ENCODE results near the gene SLC5A2.
A peak's percentile ranks its signal among the peaks of the same experiment; 100 is the strongest.
"Not testable (repeated sequence)": the region's sequence is repeated elsewhere in the genome, so short reads cannot be mapped to it uniquely, and the experiment has no call there.

SLC5A2 gene

DNA sequence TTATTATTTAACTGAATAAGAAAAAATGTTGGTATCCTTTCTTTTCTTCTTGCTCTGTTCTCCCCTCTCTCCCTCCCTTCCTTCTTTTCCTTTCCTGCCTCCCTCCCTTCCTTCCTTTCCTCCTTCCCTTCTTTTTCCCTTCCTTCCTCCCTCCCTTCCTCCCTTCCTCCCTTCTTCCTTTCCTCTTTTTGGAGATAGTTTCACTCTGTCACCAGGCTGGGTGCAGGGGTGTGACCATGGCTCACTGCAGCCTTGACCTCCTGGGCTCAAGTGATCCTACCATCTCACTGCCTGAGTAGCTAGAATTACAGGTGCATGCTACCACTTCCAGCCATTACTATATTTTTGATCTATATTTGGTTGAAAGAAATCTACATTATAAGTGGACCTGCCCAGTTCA, 31.0 kb downstream of the SLC5A2 start:
- no peak overlapping the region for H3K4me3 ChIP-seq (ENCODE audit: low read depth, low read length)
- DNase-seq (ENCODE audit: low read depth), result no peak

DNA sequence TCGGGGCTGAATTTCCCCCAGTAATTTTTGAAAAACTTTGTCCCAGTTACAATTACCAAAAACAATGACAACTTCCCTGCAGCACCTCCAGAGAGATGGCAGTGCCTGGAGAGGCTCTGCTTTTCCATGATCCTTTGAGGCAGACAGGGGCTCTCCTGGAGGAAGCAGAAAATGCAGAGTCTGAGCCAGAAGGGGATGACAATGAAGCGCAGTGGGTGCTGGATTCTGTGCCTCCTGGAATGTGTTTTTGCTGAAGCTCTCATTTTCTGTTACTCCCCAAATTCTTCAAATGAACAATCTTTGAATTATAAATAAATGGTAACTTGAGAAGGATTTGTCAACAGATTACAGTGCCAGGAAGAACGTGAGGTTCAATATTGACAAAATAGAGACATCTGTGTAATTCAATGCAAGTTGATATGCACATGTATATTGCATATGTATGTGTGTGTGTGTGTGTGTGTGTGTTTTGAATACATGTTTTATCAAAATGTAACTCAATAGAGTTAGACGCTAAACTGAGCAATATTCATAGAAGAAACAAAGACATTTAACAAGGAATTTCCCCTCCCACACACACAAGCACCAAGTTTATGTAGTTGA, 35.0 kb downstream of the SLC5A2 start:
- no peak overlapping the region for H3K4me3 ChIP-seq (ENCODE audit: low read depth, low read length)
- DNase-seq (ENCODE audit: low read depth), result no peak

DNA sequence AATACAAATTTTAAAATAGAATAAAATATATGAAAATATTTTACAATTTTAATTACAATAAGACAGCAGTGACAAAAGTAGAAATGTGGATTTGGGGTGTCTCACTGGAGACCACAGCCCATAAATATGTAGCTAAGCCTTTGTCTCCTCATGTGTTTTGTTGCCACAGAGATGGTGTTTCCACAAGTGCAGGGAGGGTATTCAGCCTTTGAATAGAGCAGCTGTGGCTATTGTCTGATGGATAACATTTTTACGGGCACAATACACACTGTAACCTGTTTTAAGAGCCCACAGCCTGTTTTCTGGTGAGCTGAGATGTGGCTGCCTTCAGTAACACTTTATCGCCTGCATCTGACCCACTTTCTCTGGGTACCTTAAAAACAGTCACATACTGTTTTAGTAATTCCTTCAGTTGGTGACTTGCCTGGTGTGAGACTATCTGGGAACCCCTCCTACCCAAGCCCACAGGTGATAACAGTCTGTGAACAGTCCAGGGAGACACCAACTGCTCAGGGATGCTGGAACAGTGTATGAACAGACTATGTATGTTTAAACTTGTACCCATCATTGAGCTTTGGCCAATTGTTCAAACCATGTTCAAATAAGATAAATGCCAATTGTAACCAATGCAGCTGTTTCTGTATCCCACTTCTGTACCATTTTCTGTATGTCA, 37.0 kb downstream of the SLC5A2 start:
- no peak for DNase-seq (ENCODE audit: low read depth)
- no peak overlapping the region for H3K4me3 ChIP-seq (ENCODE audit: low read depth, low read length)

DNA sequence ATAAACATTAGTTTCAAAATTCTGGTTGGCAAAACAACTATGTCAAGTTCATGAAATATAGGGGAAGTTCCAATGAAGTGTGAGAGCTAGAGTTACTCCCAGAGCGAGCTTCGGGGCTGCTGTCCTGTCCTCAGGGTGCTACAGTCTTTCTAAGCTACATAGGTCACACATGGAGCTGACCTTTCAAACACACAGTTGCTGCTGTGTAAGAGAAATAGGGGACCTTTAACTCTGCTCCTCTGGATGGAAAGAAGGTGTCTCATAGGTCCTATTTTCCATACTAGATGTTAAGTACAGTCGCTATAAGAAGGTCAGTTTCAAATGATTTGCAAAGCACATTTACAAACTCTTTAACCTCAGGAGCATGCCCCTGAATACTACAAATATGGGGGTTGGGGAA, 38.4 kb downstream of the SLC5A2 start:
- no peak for DNase-seq (ENCODE audit: low read depth)

DNA sequence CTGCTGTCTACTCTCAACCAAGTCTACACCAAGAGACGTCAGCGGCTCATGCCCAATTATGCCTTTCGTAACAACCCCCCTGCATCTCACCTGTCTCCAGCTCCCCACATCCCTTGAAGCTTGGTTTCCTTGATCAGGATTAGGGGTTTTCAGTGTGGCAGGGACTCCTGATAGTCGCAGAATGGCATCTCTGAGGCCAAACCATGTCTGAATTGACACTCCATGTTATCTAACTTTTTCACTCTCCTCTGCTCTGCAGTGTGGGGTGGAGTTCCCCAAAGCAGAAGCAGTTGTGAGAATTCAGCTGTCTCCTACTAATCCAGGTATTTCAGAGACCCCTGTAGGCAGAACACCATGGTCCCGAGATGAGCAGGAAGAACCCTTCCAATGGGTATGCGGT, 39.1 kb downstream of the SLC5A2 start:
- H3K4me3 ChIP-seq (ENCODE audit: low read depth, low read length), result no peak overlapping the region
- no peak for DNase-seq (ENCODE audit: low read depth)

More for the DNA sequence above, 38.4 kb downstream of the SLC5A2 start:
- H3K4me3 ChIP-seq (ENCODE audit: low read depth, low read length), result no peak overlapping the region

DNA sequence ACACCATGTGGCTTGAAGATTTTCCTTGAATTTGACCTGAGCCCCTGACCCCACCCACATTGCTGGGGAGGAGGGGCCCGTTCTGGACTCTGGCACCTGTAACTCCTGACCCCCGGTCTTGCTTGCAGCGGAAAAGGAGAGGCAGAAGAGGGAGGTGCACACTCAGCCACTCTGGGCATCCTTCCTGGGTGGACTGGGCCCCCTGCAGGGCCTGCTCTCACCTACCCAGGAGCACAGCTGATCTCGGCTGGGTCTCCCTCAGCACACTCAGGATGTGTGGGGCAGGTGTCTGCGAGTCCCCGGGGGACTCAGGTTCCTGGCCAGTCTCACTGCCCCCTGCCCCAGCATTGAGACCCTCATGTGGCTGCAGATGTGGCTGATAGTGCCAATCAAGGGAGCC, 40.8 kb downstream of the SLC5A2 start:
- DNase-seq (ENCODE audit: low read depth); H3K4me3 ChIP-seq (ENCODE audit: low read depth, low read length): not testable (repeated sequence)

DNA sequence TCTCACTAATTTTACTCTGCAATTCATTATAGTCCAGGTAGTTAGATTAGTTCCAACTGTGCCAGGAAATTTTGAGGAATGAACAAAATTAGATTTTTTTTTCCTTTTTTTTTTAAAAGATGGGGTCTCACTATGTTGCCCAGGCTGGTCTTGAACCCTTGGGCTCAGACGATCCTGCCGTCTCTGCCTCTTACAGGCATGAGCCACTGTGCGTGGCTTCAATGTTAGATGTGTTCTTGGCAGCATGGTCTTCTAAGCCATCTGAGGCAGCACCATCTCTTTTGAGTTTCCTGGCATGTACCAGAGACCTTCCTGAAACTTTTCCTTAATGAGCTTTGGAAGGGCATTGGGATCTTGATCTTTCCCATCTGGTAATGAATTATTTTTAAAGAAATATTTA, 42.2 kb downstream of the SLC5A2 start:
- H3K4me3 ChIP-seq (ENCODE audit: low read depth, low read length), result no peak overlapping the region

DNA sequence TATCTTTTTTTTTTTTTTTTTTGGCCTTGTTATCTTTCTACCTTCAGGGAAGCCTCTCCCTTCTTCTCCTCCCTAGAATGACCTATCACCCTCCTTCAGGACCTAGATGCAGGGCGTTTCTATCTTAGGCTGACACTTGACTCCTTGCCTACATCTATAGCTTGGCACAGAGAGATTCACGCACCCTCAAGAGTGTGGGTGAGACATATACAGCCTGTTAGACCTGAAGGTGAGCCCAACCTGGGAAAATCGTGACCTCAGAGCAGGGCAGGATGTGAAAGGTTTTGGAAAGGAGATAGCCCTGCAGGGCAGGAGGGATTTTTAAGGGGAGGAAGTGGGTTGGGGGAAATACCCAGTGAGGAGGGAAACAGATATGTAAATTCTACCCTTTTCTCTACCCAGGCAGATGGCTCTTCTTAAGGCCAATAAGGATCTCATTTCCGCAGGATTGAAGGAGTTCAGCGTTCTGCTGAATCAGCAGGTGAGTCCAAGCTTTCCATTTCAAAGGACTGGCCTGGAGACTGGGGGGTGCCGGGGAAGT, 44.9 kb downstream of the SLC5A2 start, which contains the start of gene AHSP:
AHSP (plus strand) TSS at position 167 of the 541 bp plus-strand sequence; CDS start at position 407, 240 bp downstream.
- H3K4me3 ChIP-seq (ENCODE audit: low read depth, low read length), result no peak within 1 kb of the TSS
- DNase-seq (ENCODE audit: low read depth), result no peak

More for the DNA sequence above, 42.2 kb downstream of the SLC5A2 start:
- DNase-seq (ENCODE audit: low read depth), result no peak

DNA sequence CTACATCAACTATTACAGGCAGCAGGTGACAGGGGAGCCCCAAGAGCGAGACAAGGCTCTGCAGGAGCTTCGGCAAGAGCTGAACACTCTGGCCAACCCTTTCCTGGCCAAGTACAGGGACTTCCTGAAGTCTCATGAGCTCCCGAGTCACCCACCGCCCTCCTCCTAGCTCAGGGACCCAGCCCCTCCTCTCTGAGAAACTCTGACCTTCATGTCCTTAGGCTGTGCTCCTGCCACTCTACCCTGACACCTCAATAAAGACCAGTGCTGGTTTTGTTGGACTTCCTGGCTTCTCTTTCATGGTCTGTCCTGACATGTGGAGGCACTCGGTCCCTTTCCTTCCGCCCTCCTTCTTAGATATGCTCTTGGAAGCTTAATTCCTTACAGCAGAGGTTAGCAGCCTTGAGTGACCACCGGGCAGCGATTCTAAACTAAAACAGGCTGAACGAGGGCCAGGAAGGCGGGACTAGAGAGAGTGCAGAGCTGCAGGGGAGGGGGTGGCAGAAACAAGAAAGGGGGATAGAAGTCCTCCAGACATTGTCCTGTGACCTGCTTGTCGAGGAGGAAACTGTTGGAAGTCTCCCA, 45.7 kb downstream of the SLC5A2 start:
- H3K4me3 ChIP-seq (ENCODE audit: low read depth, low read length), result no peak overlapping the region
- DNase-seq (ENCODE audit: low read depth), result no peak

DNA sequence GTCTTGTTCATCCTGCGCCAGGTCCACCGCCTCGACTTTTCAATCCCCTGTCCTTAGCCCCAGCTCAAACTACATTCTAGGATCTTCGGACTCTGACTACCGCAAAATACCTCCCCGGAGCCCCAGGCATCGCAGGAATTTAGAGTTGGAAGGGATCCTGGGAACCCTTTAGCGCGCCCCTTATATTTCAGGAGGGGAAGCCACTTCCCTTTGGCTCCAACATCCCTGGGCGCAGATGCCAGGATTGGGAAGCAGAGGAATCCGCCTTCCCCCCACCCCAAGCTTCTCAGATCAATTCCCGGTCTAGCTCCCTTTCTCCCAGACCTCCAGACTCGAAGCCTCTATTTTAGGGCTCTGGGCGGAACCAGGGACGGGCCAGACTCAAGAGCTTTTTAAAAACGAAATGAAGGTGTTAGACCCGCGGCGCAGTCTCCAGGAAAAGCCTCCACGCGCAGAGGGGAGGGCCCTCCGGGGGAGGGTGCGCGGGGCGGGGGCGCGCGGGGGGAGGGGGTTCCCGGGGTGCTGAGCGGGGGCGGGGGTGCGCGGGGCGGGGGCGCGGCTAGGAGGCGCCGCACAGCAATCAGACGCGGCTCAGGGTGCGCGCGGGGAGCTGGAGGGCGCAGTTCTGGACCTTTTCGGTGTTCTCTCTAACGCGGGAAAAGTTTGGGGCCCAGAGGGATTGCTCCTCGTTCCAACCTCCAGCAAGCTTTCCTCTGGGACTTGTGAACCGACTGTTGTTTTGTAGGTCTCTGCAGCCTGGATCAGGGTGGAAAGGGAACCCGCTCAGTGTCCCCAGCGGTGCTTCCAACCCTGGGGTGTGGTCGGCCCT, 46.4 kb downstream of the SLC5A2 start:
- H3K4me3 ChIP-seq (ENCODE audit: low read depth, low read length), result peak overlapping the region; percentile 9

DNA sequence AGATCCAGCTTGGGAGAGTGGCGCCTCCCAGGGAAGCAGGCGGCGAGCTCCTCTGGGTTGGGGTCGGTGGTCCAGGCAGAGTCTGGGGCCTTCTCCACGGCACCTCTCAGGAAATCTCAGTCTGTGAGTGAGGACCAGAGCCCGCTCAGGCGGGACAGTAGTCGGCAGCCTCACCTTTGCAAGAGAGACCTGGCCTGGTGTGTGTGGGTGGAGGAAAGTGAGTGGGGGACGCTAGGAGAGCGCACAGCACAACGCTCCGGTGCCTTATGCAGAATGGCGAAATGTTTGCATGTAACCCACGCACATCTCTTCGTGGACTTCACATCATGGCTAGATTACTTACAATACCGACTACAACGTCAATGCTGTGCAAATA, 47.0 kb downstream of the SLC5A2 start:
- DNase-seq (ENCODE audit: low read depth), result no peak
- H3K4me3 ChIP-seq (ENCODE audit: low read depth, low read length), result no peak overlapping the region

More for the DNA sequence above, 46.4 kb downstream of the SLC5A2 start:
- no peak for DNase-seq (ENCODE audit: low read depth)

DNA sequence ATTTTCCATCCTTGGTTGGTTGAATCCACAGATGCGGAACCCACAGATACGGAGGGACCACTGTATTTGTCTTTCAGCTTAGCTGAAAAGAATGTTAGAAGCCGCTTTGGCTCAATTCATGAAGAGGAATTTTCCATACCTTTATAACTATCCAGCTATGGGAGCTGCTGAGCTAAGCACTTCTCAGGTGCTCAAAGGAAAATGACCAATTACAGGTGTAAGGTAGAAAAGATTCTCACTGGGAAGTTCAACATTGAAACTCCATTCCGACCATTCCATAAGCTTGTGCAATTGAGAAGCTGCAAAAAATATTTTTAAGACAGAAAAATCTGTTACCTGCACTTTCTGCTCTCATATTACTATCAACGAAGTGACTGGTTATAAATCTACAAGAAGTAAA, 47.5 kb downstream of the SLC5A2 start:
- DNase-seq (ENCODE audit: low read depth), result no peak
- H3K4me3 ChIP-seq (ENCODE audit: low read depth, low read length), result no peak overlapping the region

DNA sequence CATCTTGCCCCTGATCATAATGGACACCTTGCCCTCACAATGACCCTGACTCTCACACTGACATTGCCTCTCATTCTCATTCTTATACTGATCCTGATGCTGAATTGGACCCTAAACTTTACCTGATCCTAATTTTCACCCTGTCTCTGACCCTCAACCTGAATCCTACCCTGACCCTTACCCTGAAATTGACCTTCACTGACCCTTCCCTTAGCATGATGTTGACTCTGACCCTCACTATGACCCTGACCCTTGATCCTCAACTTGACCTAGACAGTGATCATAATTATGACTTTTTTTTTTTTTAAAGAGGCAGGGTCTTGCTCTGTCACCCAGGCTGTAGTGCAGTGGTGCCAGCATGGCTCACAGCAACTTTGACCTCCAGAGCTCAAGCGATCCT, 48.2 kb downstream of the SLC5A2 start:
- no peak for DNase-seq (ENCODE audit: low read depth)
- no peak overlapping the region for H3K4me3 ChIP-seq (ENCODE audit: low read depth, low read length)

DNA sequence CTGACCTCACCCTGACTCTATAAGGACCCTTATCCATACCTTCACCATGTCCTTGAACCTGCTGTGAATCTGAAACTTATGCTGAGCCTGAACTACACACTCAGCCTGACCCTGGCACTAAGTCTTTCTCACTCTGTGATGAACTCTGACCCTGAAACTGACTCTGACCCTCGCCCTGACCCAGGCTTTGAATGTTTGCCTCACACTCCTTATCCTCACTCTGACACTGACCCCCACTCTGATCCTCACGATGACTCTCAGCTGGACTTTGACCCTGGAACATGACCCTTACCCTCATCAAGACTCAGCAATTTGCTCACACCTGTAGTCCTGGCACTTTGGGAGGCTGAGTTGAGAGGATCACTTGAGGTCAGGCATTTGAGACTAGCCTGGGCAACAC, 49.2 kb downstream of the SLC5A2 start:
- no peak overlapping the region for H3K4me3 ChIP-seq (ENCODE audit: low read depth, low read length)
- no peak for DNase-seq (ENCODE audit: low read depth)

DNA sequence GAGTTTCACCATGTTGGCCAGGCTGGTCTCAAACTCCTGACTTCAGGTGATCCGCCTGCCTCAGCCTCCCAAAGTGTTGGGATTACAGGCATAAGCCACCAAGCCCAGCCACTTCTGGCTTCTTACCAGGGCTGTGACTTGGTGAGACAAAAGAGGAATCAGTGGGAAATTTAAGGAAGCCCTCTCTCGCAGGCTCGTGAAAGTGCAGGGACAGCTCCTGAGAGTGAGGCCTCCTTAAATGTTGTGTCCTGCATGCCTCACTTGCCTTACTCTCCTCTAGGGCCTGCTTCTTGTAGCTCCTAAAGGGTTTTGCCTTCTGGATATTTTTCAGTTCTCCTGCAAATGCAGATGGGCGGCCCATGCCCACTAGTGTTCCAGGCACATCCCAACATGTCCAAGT, 50.0 kb downstream of the SLC5A2 start:
- DNase-seq (ENCODE audit: low read depth), result no peak
- H3K4me3 ChIP-seq (ENCODE audit: low read depth, low read length), result no peak overlapping the region

DNA sequence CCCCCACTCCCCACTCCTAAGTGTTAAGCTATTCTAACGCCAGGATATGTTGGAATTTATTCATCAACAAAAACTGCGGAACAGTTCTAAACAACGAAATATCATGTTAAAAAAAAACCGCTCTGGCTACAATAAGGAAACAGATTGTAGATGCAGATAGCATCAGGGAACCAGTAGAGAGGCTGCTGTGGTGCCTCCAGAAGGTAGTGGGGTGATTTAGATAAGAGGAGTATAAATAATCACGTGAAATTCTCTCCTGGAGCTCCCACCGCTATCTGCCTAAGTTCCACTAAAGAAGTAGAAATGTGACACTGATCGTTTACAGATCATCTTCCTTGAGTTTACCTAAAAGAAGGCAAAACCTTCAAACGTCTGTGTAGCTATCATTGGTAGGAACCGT, 52.8 kb downstream of the SLC5A2 start:
- no peak for DNase-seq (ENCODE audit: low read depth)
- no peak overlapping the region for H3K4me3 ChIP-seq (ENCODE audit: low read depth, low read length)

DNA sequence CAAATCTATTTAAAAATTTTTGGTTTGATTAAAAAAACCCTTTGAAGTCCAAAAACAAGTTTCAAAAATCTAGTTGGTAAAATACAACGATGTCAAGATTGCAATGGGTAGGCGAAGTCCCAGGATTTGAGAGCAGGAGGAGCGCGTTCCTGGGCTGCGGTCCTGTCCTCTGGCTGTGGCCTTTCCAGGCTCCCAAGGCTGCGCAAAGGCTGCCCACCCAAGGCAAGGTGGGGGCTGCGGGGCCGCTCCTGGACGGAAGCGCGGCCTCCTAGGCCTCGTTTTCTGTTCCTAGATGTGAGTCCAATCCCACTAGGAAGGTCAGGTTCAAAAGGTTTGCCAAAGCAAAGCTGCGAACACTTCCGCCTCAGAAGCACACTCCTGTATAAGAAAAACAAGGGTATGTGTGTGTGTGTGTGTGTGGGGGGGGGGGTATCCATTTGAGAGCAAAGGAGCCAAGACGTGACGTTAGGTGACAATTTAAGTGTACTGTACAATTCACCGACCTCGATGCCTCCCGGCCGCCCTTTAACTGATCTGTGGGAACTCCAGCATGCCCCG, 54.0 kb downstream of the SLC5A2 start:
- H3K4me3 ChIP-seq (ENCODE audit: low read depth, low read length), result no peak overlapping the region
- DNase-seq (ENCODE audit: low read depth), result no peak

DNA sequence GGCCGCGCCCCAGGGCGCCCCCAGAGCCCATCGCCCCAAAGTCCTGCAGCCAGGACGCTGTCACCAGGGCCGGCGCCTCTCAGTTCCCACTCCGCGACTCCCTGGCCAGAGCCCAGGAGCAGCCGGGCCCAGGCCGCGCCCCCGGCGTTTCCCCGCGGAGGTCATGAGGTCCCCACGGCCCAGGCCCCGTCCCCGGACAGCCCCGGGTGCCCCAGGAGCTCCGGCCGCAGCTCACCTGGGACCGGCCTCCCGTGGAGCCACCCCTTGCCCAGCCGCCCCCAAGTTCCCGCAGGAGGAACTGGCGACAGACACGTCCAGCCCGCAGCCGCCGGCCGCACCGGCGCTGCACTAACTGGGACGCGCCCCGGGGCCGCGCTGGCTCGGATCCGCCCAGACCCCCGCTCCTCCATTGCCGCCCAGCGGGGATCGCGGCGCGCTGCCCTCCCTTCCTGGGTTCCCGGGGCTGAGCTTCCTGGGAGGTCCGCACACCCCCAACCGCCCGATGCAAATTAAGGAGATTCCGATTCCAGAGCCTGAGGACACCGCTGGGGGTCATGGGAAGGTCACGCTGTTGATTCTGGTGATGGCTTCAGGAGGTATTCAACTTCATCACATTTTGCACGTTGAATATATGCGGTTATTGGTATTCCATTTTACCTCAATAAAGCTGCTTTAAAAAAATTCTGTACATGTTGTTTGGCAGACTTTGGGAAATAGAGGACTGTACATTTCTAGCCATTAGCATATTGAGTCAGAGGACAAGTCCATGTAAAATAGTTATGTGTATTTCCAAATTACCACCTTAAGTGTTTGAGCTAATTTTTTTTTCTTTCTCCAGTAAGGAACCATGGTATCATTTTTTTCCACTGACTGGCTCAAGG, 54.7 kb downstream of the SLC5A2 start:
- DNase-seq (ENCODE audit: low read depth), result no peak
- peak overlapping the region; percentile 27 for H3K4me3 ChIP-seq (ENCODE audit: low read depth, low read length)

DNA sequence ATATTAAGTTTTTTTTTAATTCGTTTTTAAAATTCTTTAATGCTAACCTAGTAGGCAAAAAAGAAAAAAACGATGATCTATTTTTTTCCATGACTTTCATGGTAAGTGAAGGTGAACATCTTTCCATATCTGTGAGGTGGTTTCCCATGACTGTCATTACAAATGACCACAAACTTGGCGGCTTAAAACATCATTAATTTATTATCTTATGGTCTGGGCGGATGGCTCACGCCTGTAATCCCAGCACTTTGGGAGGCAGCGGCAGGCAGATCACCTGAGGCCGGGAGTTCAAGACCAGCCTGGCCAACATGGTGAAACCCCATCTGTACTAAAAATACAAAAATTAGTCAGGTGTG, 55.3 kb downstream of the SLC5A2 start:
- DNase-seq (ENCODE audit: low read depth); H3K4me3 ChIP-seq (ENCODE audit: low read depth, low read length): not testable (repeated sequence)

All from skeletal muscle cell (primary cell).